ENCODE measurements around the gene GHR.

The GHR gene

GRCh38 chr5:42495914-42496313 lies 72.7 kb downstream of the GHR start:
- H3K27ac ChIP-seq (ENCODE audit: low read length), result no peak overlapping the region
- H3K9me3 ChIP-seq (ENCODE audit: control insufficient read depth in 2 of 2, low read length in 2 of 2), result no peaks in the 10 kb centered on the region
- H3K36me3 ChIP-seq (ENCODE audit: control insufficient read depth in 2 of 2, insufficient read depth in 2 of 2, low read length in 2 of 2), result no peaks in the 10 kb centered on the region
- no peak overlapping the region for H3K9ac ChIP-seq (ENCODE audit: low read length in 2 of 2)
- peaks cover 13% of the 10 kb centered on the region for H3K4me1 ChIP-seq (ENCODE audit: control insufficient read depth, insufficient read depth, low read length)
- no peak overlapping the region for H3K4me3 ChIP-seq (ENCODE audit: low read length in 2 of 2)
- no peaks in the 10 kb centered on the region for H3K27me3 ChIP-seq (ENCODE audit: control insufficient read depth in 1 of 2, insufficient read depth in 2 of 2, low read length in 2 of 2)

DNA sequence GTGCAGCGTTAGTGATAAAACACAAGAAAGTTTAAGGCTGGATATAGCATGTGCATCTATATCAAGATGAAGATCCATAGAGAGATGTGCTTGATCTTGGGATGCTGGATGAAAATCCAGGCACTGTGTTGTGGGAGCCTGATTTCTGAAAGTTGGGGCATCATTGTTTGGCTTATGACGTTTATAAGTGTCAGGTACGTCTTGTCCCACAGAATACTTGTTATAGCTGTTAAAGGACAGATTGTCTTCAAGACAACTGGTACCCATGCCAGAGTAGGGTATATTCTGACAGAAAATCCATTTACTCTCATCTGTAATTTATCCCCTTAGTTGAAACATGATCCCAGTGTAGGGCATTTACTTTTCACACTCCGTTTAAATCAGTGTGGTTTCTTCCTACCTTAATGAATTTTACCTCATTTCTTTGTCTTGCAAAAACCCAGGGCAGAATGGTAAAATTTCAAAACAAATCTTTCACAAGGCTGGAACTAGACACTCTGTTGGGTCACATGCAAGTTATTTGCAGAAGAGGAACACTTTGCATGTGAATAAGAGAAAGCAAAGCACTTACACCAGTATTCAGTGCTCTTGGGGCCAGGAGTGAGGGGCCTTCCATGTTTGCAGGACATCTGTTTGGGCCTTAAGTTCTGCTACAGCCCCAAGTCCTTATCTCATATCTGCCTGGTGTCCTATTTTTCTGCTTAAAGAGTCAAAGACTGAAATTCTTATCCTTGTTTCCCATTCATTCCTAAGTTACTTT lies 73.3 kb downstream of the GHR start:
- Histone ChIP-seq H3K4me3 (ENCODE audit: low read length in 2 of 2) (no peak overlapping the region), H3K36me3 (ENCODE audit: control insufficient read depth in 2 of 2, insufficient read depth in 2 of 2, low read length in 2 of 2) (no peaks in the 10 kb centered on the region), H3K9me3 (ENCODE audit: control insufficient read depth in 2 of 2, low read length in 2 of 2) (no peaks in the 10 kb centered on the region), H3K27me3 (ENCODE audit: control insufficient read depth in 1 of 2, insufficient read depth in 2 of 2, low read length in 2 of 2) (no peaks in the 10 kb centered on the region), H3K9ac (ENCODE audit: low read length in 2 of 2) (no peak overlapping the region), H3K27ac (ENCODE audit: low read length) (no peak overlapping the region), H3K4me1 (ENCODE audit: control insufficient read depth, insufficient read depth, low read length) (peaks cover 7% of the 10 kb centered on the region)

DNA sequence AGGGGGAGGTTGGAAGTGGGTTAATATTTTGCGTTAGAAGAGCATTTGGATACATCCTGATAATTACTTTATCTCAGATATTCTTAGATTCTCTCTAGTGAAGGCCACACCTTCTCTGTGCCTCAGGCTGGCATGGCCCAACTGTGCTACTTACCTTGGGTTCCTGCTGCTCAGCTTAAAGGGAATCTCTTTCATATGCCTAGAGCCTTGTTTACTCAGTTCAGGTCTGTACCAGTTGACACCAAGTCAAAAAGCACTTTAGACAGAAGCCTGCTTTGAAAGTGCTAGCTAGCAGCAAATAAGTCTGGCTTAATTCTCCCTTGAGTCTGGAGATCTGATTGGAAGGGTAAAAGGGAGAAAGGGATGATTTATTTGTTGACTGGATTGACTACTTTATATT lies 74.8 kb downstream of the GHR start:
- peaks cover 5% of the 10 kb centered on the region for H3K4me1 ChIP-seq (ENCODE audit: control insufficient read depth, insufficient read depth, low read length)
- H3K27ac ChIP-seq (ENCODE audit: low read length), result no peak overlapping the region
- no peaks in the 10 kb centered on the region for H3K27me3 ChIP-seq (ENCODE audit: control insufficient read depth in 1 of 2, insufficient read depth in 2 of 2, low read length in 2 of 2)
- no peak overlapping the region for H3K9ac ChIP-seq (ENCODE audit: low read length in 2 of 2)
- no peaks in the 10 kb centered on the region for H3K36me3 ChIP-seq (ENCODE audit: control insufficient read depth in 2 of 2, insufficient read depth in 2 of 2, low read length in 2 of 2)
- H3K4me3 ChIP-seq (ENCODE audit: low read length in 2 of 2), result no peak overlapping the region
- H3K9me3 ChIP-seq (ENCODE audit: control insufficient read depth in 2 of 2, low read length in 2 of 2), result no peaks in the 10 kb centered on the region

DNA sequence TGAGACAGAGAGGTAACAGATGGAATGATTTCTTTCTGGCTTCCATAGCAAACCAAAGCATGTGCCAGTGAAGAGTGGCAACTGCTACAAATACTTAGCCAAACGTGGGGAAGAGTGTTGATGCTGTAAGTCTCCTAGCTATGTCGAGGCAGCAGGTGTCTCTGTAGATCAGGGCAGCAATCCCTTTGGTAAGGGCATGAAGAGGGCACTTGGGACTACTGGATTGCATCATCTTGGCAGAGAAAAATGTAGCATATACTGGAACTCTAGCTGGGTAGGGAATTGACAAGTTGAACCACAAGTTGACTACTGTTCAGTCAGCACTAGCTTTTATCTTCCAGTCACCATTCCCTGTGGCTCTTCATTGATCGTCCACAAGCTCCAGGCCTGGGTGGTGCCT lies 75.8 kb downstream of the GHR start:
- H3K4me1 ChIP-seq (ENCODE audit: control insufficient read depth, insufficient read depth, low read length), result peaks cover 5% of the 10 kb centered on the region
- H3K9ac ChIP-seq (ENCODE audit: low read length in 2 of 2), result no peak overlapping the region
- H3K4me3 ChIP-seq (ENCODE audit: low read length in 2 of 2), result no peak overlapping the region
- no peaks in the 10 kb centered on the region for H3K36me3 ChIP-seq (ENCODE audit: control insufficient read depth in 2 of 2, insufficient read depth in 2 of 2, low read length in 2 of 2)
- no peak overlapping the region for H3K27ac ChIP-seq (ENCODE audit: low read length)
- H3K27me3 ChIP-seq (ENCODE audit: control insufficient read depth in 1 of 2, insufficient read depth in 2 of 2, low read length in 2 of 2), result no peaks in the 10 kb centered on the region
- H3K9me3 ChIP-seq (ENCODE audit: control insufficient read depth in 2 of 2, low read length in 2 of 2), result no peaks in the 10 kb centered on the region

GRCh38 chr5:42500003-42500599 lies 76.9 kb downstream of the GHR start:
- Histone ChIP-seq H3K9ac (ENCODE audit: low read length in 2 of 2) (no peak overlapping the region), H3K36me3 (ENCODE audit: control insufficient read depth in 2 of 2, insufficient read depth in 2 of 2, low read length in 2 of 2) (no peaks in the 10 kb centered on the region), H3K27ac (ENCODE audit: low read length) (no peak overlapping the region), H3K27me3 (ENCODE audit: control insufficient read depth in 1 of 2, insufficient read depth in 2 of 2, low read length in 2 of 2) (no peaks in the 10 kb centered on the region), H3K4me1 (ENCODE audit: control insufficient read depth, insufficient read depth, low read length) (peaks cover 5% of the 10 kb centered on the region), H3K9me3 (ENCODE audit: control insufficient read depth in 2 of 2, low read length in 2 of 2) (no peaks in the 10 kb centered on the region), H3K4me3 (ENCODE audit: low read length in 2 of 2) (no peak overlapping the region)

GRCh38 chr5:42502613-42503470 lies 79.6 kb downstream of the GHR start:
- no peaks in the 10 kb centered on the region for H3K9me3 ChIP-seq (ENCODE audit: control insufficient read depth in 2 of 2, low read length in 2 of 2)

GRCh38 chr5:42506662-42507061 lies 83.4 kb downstream of the GHR start:
- H3K27me3 ChIP-seq (ENCODE audit: control insufficient read depth in 1 of 2, insufficient read depth in 2 of 2, low read length in 2 of 2), result no peaks in the 10 kb centered on the region
- H3K9me3 ChIP-seq (ENCODE audit: control insufficient read depth in 2 of 2, low read length in 2 of 2), result no peaks in the 10 kb centered on the region
- no peak overlapping the region for H3K9ac ChIP-seq (ENCODE audit: low read length in 2 of 2)
- H3K4me3 ChIP-seq (ENCODE audit: low read length in 2 of 2), result no peak overlapping the region
- H3K4me1 ChIP-seq (ENCODE audit: control insufficient read depth, insufficient read depth, low read length), result peaks cover 9% of the 10 kb centered on the region
- no peaks in the 10 kb centered on the region for H3K36me3 ChIP-seq (ENCODE audit: control insufficient read depth in 2 of 2, insufficient read depth in 2 of 2, low read length in 2 of 2)
- no peak overlapping the region for H3K27ac ChIP-seq (ENCODE audit: low read length)

More at GRCh38 chr5:42502613-42503470, 79.6 kb downstream of the GHR start:
- peaks cover 9% of the 10 kb centered on the region for H3K4me1 ChIP-seq (ENCODE audit: control insufficient read depth, insufficient read depth, low read length)
- H3K9ac ChIP-seq (ENCODE audit: low read length in 2 of 2), result no peak overlapping the region
- no peaks in the 10 kb centered on the region for H3K27me3 ChIP-seq (ENCODE audit: control insufficient read depth in 1 of 2, insufficient read depth in 2 of 2, low read length in 2 of 2)
- H3K4me3 ChIP-seq (ENCODE audit: low read length in 2 of 2), result no peak overlapping the region
- H3K27ac ChIP-seq (ENCODE audit: low read length), result no peak overlapping the region
- no peaks in the 10 kb centered on the region for H3K36me3 ChIP-seq (ENCODE audit: control insufficient read depth in 2 of 2, insufficient read depth in 2 of 2, low read length in 2 of 2)

GRCh38 chr5:42507451-42508097 lies 84.3 kb downstream of the GHR start:
- Histone ChIP-seq H3K4me3 (ENCODE audit: low read length in 2 of 2) (no peak overlapping the region), H3K9me3 (ENCODE audit: control insufficient read depth in 2 of 2, low read length in 2 of 2) (no peaks in the 10 kb centered on the region), H3K9ac (ENCODE audit: low read length in 2 of 2) (no peak overlapping the region), H3K4me1 (ENCODE audit: control insufficient read depth, insufficient read depth, low read length) (peaks cover 9% of the 10 kb centered on the region), H3K36me3 (ENCODE audit: control insufficient read depth in 2 of 2, insufficient read depth in 2 of 2, low read length in 2 of 2) (no peaks in the 10 kb centered on the region), H3K27ac (ENCODE audit: low read length) (no peak overlapping the region), H3K27me3 (ENCODE audit: control insufficient read depth in 1 of 2, insufficient read depth in 2 of 2, low read length in 2 of 2) (no peaks in the 10 kb centered on the region)

DNA sequence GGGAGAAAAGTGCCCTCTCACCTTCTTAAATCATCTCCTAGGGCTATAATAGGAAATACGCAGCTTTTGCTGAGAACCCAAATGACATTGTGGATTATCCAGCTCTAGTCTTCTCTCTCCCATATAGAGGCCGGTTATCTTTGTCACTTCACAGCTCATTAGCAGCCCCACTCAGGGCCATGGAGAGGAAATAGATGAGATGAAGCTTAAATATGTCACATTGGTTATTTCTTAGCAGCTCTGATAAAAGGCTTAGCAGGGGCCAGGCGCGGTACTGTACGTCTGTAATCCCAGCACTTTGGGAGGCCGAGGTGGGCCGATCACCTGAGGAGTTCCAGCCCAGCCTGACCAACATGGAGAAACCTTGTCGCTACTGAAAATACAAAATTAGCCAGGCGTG lies 90.0 kb downstream of the GHR start:
- Histone ChIP-seq H3K9ac (ENCODE audit: low read length in 2 of 2) (no peak overlapping the region), H3K9me3 (ENCODE audit: control insufficient read depth in 2 of 2, low read length in 2 of 2) (no peaks in the 10 kb centered on the region), H3K27ac (ENCODE audit: low read length) (no peak overlapping the region), H3K36me3 (ENCODE audit: control insufficient read depth in 2 of 2, insufficient read depth in 2 of 2, low read length in 2 of 2) (no peaks in the 10 kb centered on the region), H3K27me3 (ENCODE audit: control insufficient read depth in 1 of 2, insufficient read depth in 2 of 2, low read length in 2 of 2) (no peaks in the 10 kb centered on the region), H3K4me3 (ENCODE audit: low read length in 2 of 2) (no peak overlapping the region), H3K4me1 (ENCODE audit: control insufficient read depth, insufficient read depth, low read length) (peaks cover 2% of the 10 kb centered on the region)

GRCh38 chr5:42514754-42515153 lies 91.5 kb downstream of the GHR start:
- H3K9me3 ChIP-seq (ENCODE audit: control insufficient read depth in 2 of 2, low read length in 2 of 2), result no peaks in the 10 kb centered on the region
- no peak overlapping the region for H3K9ac ChIP-seq (ENCODE audit: low read length in 2 of 2)
- no peak overlapping the region for H3K4me3 ChIP-seq (ENCODE audit: low read length in 2 of 2)
- H3K27ac ChIP-seq (ENCODE audit: low read length), result no peak overlapping the region
- no peaks in the 10 kb centered on the region for H3K27me3 ChIP-seq (ENCODE audit: control insufficient read depth in 1 of 2, insufficient read depth in 2 of 2, low read length in 2 of 2)
- no peaks in the 10 kb centered on the region for H3K4me1 ChIP-seq (ENCODE audit: control insufficient read depth, insufficient read depth, low read length)
- H3K36me3 ChIP-seq (ENCODE audit: control insufficient read depth in 2 of 2, insufficient read depth in 2 of 2, low read length in 2 of 2), result no peaks in the 10 kb centered on the region

All from stomach smooth muscle (tissue), 2 donors.